T-helper 17 cell (primary cell): Measurements from ENCODE around the gene CCDC73. TPM values are rescaled to one million over a fixed set of nuclear protein-coding genes. Genes with fewer than 3 reads are reported as not detected.
"Not testable (repeated sequence)": the region's sequence is repeated elsewhere in the genome, so short reads cannot be mapped to it uniquely, and the experiment has no call there.

Experiments used
- ATAC-seq: fragments of 150-1000 bp; cut with Tn5 transposase; 2 replicates; pipeline ENCODE4 v1.10.0; 2021; ENCODE audit warnings: mild to moderate bottlenecking, moderate library complexity
- DNase-seq, 3 donors: peaks; one replicate each; pipeline versions ENCODE4 v3.0.0 to v3.0.0-alpha.2; 2020 to 2021
- H3K9me3 ChIP-seq: one replicate; pipeline ENCODE4 v1.7.0; 2013; ENCODE audit warnings: low read length, mild to moderate bottlenecking; ENCODE audit not compliant: control insufficient read depth, poor library complexity, severe bottlenecking
- H3K27ac Mint-ChIP-seq: one replicate; pipeline ENCODE4 v1.8.0; 2022; ENCODE audit warnings: mild to moderate bottlenecking, moderate library complexity, mixed read lengths
- H3K27me3 Mint-ChIP-seq: one replicate; pipeline ENCODE4 v1.8.0; 2022; ENCODE audit warnings: mixed read lengths
- H3K36me3 Mint-ChIP-seq: one replicate; pipeline ENCODE4 v1.8.0; 2022; ENCODE audit warnings: low read depth, mixed read lengths
- H3K4me1 Mint-ChIP-seq: one replicate; pipeline ENCODE4 v1.8.0; 2022; ENCODE audit warnings: mild to moderate bottlenecking, mixed read lengths
- H3K4me3 Mint-ChIP-seq: one replicate; pipeline ENCODE4 v1.8.0; 2022; ENCODE audit warnings: mild to moderate bottlenecking, moderate library complexity, mixed read lengths
- total RNA-seq, 4 donors: library from RNA in 2 of 4; stranded (reverse) in 2 of 4; gene quantifications; one replicate each; pipeline ENCODE4 v1.2.3 and lab custom pipeline; 2022 to 2026

CCDC73 gene
- total RNA-seq, 2 donors from 2014 or later: not detected

GRCh38 chr11:32786811-32787210 lies 7.7 kb downstream of the CCDC73 start:
- no peaks in the 10 kb centered on the region for H3K9me3 ChIP-seq
- H3K27me3 Mint-ChIP-seq: peaks cover 39% of the 10 kb centered on the region
- H3K4me3 Mint-ChIP-seq: no peak overlapping the region
- DNase-seq: no peak
- no peak overlapping the region for H3K27ac Mint-ChIP-seq
- no peaks in the 10 kb centered on the region for H3K4me1 Mint-ChIP-seq
- ATAC-seq: no peak
- H3K36me3 Mint-ChIP-seq: no peaks in the 10 kb centered on the region

- no peak overlapping the region for H3K27ac Mint-ChIP-seq
Measured at GRCh38 chr11:32785262-32785661, 9.2 kb downstream of the CCDC73 start.

GRCh38 chr11:32781721-32782120 lies 12.7 kb downstream of the CCDC73 start:
- Mint-ChIP-seq H3K27ac (no peak overlapping the region), H3K4me3 (no peak overlapping the region), H3K27me3 (peaks cover 19% of the 10 kb centered on the region), H3K4me1 (no peaks in the 10 kb centered on the region), H3K36me3 (no peaks in the 10 kb centered on the region)
- ATAC-seq (no peak), DNase-seq (no peak)
- no peaks in the 10 kb centered on the region for H3K9me3 ChIP-seq

More at GRCh38 chr11:32785262-32785661, 9.2 kb downstream of the CCDC73 start:
- Mint-ChIP-seq H3K4me1 (no peaks in the 10 kb centered on the region), H3K27me3 (peaks cover 40% of the 10 kb centered on the region), H3K36me3 (no peaks in the 10 kb centered on the region), H3K4me3 (no peak overlapping the region)
- no peaks in the 10 kb centered on the region for H3K9me3 ChIP-seq
- ATAC-seq (no peak), DNase-seq (no peak)

GRCh38 chr11:32780839-32781238 lies 13.6 kb downstream of the CCDC73 start:
- H3K4me3 Mint-ChIP-seq, DNase-seq, H3K36me3 Mint-ChIP-seq, H3K27ac Mint-ChIP-seq, ATAC-seq, H3K4me1 Mint-ChIP-seq, H3K9me3 ChIP-seq: not testable (repeated sequence)
- peaks cover 27% of the 10 kb centered on the region for H3K27me3 Mint-ChIP-seq

- no peak for ATAC-seq
- H3K9me3 ChIP-seq: no peaks in the 10 kb centered on the region
- Mint-ChIP-seq H3K27ac (no peak overlapping the region), H3K36me3 (peaks cover 7% of the 10 kb centered on the region), H3K4me1 (peaks cover 11% of the 10 kb centered on the region), H3K4me3 (no peak overlapping the region), H3K27me3 (peaks cover 26% of the 10 kb centered on the region)
- DNase-seq: no peak
Measured at GRCh38 chr11:32779136-32779535, 15.3 kb downstream of the CCDC73 start.

GRCh38 chr11:32775908-32776307 lies 18.6 kb downstream of the CCDC73 start:
- peak overlapping the region; percentile 82 for H3K4me3 Mint-ChIP-seq
- DNase-seq (no peak), ATAC-seq (no peak)
- peak overlapping the region; percentile 87 for H3K27ac Mint-ChIP-seq
- peaks cover 12% of the 10 kb centered on the region for H3K27me3 Mint-ChIP-seq
- H3K36me3 Mint-ChIP-seq: peaks cover 7% of the 10 kb centered on the region
- peaks cover 11% of the 10 kb centered on the region for H3K4me1 Mint-ChIP-seq
- H3K9me3 ChIP-seq: no peaks in the 10 kb centered on the region

GRCh38 chr11:32774081-32774480 lies 20.4 kb downstream of the CCDC73 start:
- peaks cover 12% of the 10 kb centered on the region for H3K27me3 Mint-ChIP-seq
- H3K9me3 ChIP-seq: no peaks in the 10 kb centered on the region
- H3K36me3 Mint-ChIP-seq: peaks cover 7% of the 10 kb centered on the region
- H3K4me3 Mint-ChIP-seq: no peak overlapping the region
- ATAC-seq: no peak
- no peak for DNase-seq
- H3K27ac Mint-ChIP-seq: no peak overlapping the region
- peaks cover 11% of the 10 kb centered on the region for H3K4me1 Mint-ChIP-seq

GRCh38 chr11:32772731-32773130 lies 21.7 kb downstream of the CCDC73 start:
- Mint-ChIP-seq H3K4me3 (no peak overlapping the region), H3K27me3 (peaks cover 12% of the 10 kb centered on the region)

GRCh38 chr11:32761774-32762173 lies 32.7 kb downstream of the CCDC73 start:
- ATAC-seq, H3K36me3 Mint-ChIP-seq, DNase-seq, H3K4me3 Mint-ChIP-seq, H3K4me1 Mint-ChIP-seq, H3K27ac Mint-ChIP-seq, H3K9me3 ChIP-seq: not testable (repeated sequence)
- H3K27me3 Mint-ChIP-seq: peaks cover 12% of the 10 kb centered on the region

More at GRCh38 chr11:32772731-32773130, 21.7 kb downstream of the CCDC73 start:
- DNase-seq (no peak), ATAC-seq (no peak)
- Mint-ChIP-seq H3K27ac (no peak overlapping the region), H3K4me1 (peaks cover 11% of the 10 kb centered on the region), H3K36me3 (peaks cover 7% of the 10 kb centered on the region)
- no peaks in the 10 kb centered on the region for H3K9me3 ChIP-seq

- H3K9me3 ChIP-seq: no peaks in the 10 kb centered on the region
- no peaks in the 10 kb centered on the region for H3K4me1 Mint-ChIP-seq
- peaks cover 20% of the 10 kb centered on the region for H3K27me3 Mint-ChIP-seq
- no peak for DNase-seq
- H3K36me3 Mint-ChIP-seq: peaks cover 2% of the 10 kb centered on the region
- H3K27ac Mint-ChIP-seq: no peak overlapping the region
- ATAC-seq: no peak
- H3K4me3 Mint-ChIP-seq: no peak overlapping the region
Measured at GRCh38 chr11:32758291-32758690, 36.2 kb downstream of the CCDC73 start.

GRCh38 chr11:32753181-32753580 lies 41.3 kb downstream of the CCDC73 start:
- not testable (repeated sequence) for ATAC-seq, H3K9me3 ChIP-seq, H3K27ac Mint-ChIP-seq, H3K4me3 Mint-ChIP-seq, H3K4me1 Mint-ChIP-seq, DNase-seq, H3K36me3 Mint-ChIP-seq
- H3K27me3 Mint-ChIP-seq: peaks cover 15% of the 10 kb centered on the region

GRCh38 chr11:32752001-32752400 lies 42.5 kb downstream of the CCDC73 start:
- no peaks in the 10 kb centered on the region for H3K9me3 ChIP-seq
- Mint-ChIP-seq H3K4me1 (no peaks in the 10 kb centered on the region), H3K27ac (no peak overlapping the region), H3K4me3 (no peak overlapping the region), H3K27me3 (peaks cover 8% of the 10 kb centered on the region), H3K36me3 (no peaks in the 10 kb centered on the region)
- no peak for ATAC-seq
- DNase-seq: no peak

- no peaks in the 10 kb centered on the region for H3K4me1 Mint-ChIP-seq
- H3K9me3 ChIP-seq: no peaks in the 10 kb centered on the region
- no peak overlapping the region for H3K27ac Mint-ChIP-seq
- ATAC-seq: no peak
- H3K4me3 Mint-ChIP-seq: no peak overlapping the region
- no peak for DNase-seq
- H3K27me3 Mint-ChIP-seq: peaks cover 8% of the 10 kb centered on the region
- H3K36me3 Mint-ChIP-seq: peaks cover 3% of the 10 kb centered on the region
Measured at GRCh38 chr11:32751381-32751780, 43.1 kb downstream of the CCDC73 start.

GRCh38 chr11:32729976-32730375 lies 64.5 kb downstream of the CCDC73 start:
- Mint-ChIP-seq H3K27ac (no peak overlapping the region), H3K4me3 (no peak overlapping the region), H3K4me1 (no peaks in the 10 kb centered on the region), H3K36me3 (no peaks in the 10 kb centered on the region), H3K27me3 (peaks cover 16% of the 10 kb centered on the region)
- no peaks in the 10 kb centered on the region for H3K9me3 ChIP-seq
- no peak for ATAC-seq
- DNase-seq: no peak
